CD4-positive, alpha-beta T cell treated with Interleukin-2 at 100 ng/mL for 4 hours (primary cell): ENCODE measurements around the gene IFIT2.
"Not testable (repeated sequence)": the region's sequence is repeated elsewhere in the genome, so short reads cannot be mapped to it uniquely, and the experiment has no call there.

Source experiments
- DNase-seq: peaks from one replicate; pipeline ENCODE4 v3.0.0-alpha.2; 2020; ENCODE audit warnings: low spot score

The IFIT2 gene, protein sequence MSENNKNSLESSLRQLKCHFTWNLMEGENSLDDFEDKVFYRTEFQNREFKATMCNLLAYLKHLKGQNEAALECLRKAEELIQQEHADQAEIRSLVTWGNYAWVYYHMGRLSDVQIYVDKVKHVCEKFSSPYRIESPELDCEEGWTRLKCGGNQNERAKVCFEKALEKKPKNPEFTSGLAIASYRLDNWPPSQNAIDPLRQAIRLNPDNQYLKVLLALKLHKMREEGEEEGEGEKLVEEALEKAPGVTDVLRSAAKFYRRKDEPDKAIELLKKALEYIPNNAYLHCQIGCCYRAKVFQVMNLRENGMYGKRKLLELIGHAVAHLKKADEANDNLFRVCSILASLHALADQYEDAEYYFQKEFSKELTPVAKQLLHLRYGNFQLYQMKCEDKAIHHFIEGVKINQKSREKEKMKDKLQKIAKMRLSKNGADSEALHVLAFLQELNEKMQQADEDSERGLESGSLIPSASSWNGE

DNA sequence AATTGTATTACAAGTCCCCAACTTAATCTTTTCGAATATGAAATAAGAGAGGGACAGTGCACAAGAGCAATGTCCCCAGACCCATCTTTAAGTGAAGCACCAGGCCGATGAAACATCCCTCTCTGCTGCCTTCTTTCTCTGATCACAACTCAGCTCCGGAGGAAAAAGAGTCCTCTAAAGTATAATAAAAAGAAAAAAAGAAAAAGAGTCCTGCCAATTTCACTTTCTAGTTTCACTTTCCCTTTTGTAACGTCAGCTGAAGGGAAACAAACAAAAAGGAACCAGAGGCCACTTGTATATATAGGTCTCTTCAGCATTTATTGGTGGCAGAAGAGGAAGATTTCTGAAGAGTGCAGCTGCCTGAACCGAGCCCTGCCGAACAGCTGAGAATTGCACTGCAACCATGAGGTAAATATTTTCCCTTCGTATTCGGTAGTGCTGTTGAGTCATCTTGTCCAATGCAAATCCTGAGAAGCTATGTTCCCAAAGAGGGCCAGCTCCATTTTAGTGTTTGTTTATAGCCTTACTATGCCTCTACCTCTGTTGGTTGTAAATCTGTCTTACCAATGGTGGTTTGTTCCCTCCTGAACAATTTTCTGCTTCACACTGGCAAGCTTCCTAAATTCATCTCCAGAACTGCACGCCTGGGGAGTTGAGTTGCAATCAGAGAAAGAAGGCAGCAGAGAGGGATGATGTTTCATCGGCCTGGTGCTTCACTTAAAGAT, at the start of gene IFIT2:
Gene IFIT2 (plus strand): TSS at position 326 of the 725 bp plus-strand sequence. CDS start 78 bp downstream, at position 404.
- DNase-seq: peak; percentile 64

DNA sequence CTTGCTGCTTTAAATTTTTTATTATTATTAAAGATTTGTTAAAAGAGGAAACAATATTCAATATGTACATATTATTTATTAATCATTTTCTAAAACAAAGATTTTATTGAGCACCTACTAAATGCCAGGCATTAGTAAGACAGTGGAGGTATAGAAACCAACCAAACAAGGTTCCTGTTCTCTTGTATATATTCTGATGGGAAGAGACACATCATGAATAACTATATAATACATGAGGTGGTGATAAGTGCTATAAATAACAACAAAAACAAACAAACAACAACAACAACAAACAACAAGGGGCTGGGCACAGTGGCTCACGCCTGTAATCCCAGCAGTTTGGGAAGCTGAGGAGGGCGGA, 49.6 kb upstream of the IFIT2 start:
- DNase-seq: no peak

DNA sequence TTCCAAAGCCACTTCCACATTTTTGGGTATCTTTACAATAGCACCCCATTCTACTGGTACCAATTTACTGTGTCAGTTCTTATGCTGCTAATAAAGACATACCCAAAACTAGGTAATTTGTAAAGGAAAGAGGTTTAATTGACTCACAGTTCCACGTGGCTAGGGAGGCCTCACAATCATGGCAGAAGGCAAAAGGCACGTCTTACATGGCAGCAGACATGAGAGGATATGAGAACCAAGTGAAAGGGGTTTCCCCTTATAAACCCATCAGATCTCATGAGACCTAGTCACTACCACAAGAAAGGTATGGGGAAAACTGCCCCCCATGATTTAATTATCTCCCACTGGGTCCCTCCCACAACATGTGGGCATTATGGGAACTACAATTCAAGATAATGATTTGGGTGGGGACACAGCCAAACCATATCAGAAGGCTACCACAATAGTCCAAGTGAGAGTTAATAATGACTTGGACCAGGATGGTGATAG, 46.7 kb upstream of the IFIT2 start:
- DNase-seq: not testable (repeated sequence)

DNA sequence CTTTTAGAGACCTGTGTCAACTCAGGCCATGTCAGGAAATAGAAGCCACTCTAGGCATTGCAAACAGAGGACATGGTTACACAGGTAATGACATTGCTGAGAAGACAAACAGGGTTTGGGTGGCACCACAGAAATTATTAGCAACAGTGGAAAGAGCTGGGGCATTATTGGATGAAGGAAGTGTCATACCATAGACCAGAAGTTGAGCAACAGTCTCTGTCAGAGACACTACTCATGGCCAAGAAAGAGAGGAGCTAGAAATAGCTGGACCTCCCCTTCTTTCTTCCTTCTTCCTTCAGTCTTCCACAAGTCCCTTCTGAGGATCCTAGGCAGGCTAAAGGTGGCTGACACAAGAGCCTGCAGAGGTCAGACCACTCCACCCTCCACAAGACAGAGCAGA, 46.1 kb upstream of the IFIT2 start:
- DNase-seq: no peak

DNA sequence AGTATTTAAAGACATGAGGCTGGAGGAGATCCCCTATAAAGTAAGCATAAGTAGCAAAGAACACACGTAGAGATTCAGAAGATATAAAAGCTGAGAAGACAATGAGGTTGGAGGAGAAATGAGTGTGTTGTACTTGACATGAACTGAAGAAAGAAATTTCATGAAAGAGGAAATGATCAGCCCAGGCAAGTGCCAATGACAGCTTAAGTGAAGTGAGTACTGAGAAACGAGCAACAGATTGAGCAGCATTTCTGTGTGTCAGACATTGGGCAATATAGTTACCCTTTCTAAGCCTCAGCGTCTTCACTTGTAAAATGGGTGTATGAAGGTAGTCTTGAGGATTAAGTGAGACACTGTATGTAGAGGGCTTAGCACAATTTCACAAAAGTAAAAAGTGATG, 45.5 kb upstream of the IFIT2 start:
- DNase-seq: no peak

DNA sequence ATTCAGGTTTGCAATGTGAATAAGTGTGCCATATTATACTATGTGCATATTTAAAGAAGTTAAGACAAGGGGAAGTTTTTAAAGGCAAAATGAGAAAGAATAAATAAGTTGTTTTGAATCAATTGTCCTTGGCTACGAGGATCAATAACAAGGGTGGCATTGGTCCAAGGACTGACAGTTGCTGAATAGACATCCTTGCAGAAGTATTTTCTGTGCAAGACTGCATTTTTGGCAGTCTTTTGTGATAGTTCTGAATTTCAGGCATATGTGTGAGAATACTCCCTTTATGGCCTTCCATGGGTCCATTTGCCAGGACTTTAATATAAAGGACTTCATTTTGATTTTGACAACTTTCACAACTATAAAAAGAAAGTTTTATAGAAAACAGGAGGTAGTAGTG, 44.9 kb upstream of the IFIT2 start:
- no peak for DNase-seq

DNA sequence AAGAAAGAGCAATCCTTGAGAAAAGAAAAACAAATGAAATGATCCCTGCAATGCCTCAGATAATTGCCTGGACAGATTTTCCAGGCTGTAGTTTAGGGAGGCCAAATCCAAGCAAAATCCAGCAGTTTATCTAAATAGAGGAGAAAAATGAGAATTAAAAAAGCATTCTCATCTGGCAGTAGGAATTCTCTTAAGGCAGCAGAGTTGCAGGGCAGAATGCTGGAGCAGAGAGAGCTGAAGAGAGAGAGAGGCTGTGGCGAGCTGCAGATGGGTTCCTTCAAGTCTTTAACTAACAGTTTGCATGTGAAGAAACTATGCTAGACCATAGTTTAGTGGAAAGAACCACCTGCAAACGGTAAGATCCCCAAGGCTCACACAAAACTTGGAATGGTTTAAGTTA, 44.3 kb upstream of the IFIT2 start:
- DNase-seq: no peak

DNA sequence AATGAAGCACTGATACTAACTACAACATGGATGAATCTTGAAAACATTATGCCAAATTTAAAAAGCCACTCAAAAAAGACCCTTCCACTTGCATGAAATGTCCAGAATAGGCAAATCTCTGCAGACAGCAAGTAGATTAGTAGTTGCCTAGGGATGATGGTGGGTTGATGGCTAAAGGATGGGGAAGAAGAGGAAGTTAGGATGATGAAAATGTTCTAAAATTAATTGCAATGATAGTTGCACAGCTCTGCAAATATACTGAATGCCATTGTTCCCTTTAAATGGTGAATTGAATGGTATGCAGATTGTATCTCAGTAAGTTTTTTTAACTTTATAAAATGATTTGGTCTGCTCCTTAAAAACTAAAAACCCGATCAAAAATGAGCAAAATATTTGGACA, 43.0 kb upstream of the IFIT2 start:
- no peak for DNase-seq

DNA sequence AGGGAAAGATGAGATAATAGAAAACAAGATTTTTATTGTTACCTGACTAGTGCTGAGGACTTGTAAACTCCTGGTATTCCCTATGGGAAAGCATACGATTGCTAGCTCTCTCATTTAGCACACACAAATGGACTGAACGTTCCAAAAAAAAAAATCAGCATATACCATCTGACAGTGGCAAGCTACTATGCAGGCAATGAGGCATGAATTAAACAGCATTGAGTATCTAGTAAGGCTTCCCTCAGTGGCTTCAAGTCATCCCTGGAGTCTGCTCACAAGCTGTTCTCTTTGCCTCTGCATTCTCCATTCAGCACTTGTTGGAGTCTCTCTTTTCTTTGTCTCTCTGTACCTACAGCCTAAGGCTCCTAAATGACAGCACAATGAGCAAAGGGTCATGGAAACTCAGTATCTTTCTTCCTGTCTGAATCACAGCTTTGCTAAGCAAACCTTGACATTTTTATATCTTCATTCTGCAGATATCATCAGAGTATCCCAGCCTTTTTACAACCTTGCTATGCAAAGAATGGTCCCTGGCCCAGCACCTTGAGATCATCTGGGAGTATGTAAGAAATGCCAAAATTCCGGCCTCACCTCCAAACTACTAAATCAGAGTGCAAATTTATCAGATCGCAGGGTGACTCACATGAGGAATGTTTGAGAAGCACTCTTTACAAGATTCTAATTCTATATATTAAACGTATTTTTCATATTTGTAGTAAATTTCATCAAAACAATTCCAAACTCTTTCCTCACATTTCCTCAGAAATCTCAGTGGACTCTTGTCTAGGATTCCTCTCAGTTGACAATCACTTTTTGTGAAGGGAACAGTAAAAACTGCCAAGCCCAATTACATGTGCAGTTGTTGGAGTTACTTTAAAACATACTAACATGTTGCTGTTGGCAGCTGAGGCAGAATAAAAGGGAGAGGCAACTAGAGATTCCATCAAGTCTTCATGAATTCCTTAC, 39.5 kb upstream of the IFIT2 start:
- no peak for DNase-seq

DNA sequence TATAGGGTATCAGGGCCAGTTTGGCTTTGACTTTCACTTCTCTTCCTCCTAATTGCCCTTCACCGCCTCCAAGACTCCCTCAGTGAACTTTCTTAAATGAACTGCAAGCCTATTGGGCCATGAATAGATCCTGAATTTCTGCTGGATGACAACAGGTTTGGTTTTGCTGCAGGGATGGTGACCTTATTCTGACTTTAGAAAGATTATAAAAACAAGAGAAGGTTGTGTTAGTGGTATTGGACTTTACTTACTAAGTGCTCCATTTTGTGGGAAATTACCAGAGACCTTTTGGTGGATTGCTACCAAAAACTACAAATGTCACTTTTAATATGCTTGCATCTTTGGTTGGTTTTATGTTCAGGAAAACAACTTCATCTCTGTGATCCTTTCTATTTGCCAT, 38.8 kb upstream of the IFIT2 start:
- DNase-seq: no peak

DNA sequence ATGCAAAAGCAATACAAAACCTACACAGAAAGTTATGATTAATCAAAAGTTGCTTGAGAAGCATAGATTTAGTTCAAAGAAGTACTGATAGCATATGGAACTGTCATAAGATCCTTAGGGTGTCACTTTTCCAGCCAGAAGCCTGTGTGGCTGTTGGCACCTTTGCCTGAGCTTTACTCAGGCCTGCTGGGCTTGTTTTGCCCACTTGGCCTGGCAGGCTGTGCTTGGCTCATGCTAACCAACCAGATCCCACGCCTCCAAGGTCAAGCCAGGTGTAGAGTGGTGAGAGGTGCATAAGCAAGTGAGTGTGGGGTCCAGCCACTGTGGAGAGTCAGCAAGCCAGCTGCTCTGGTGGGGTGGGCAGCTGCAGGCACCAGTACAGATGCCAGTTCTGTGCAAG, 38.3 kb upstream of the IFIT2 start:
- no peak for DNase-seq

DNA sequence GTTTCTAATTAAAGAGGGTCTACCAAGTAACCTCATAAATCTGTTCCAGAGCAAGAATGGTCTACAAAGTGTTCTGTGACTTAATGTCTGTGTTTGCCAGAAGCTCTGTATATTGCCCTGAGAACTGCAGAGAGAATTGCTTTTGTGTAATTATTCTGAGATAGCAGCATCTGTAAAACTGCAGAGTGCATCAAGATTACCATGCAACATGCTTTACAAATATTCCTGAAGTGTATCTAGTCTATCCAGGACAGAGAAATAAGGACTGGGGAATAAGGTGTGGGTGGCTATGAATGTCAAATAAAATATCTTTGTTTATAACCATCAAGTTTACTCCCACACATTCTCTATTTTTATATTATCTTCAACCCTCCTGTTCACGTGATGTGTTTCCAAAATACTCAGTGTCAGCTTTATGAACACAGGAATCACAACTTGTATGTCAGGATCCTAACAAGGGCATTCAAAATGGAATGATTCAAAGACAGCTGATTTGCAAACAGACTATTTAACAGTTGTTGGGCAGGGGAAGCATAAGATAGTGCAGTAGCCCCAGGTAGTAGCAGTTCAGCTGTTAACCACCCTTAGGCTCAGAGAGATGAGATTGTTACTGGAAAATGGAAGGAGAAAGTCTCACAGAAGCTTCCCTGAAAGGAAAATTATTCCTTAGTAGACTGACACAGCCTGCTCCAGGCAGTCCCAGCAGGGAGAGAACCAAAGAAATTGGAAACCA, 35.0 kb upstream of the IFIT2 start:
- DNase-seq: no peak

DNA sequence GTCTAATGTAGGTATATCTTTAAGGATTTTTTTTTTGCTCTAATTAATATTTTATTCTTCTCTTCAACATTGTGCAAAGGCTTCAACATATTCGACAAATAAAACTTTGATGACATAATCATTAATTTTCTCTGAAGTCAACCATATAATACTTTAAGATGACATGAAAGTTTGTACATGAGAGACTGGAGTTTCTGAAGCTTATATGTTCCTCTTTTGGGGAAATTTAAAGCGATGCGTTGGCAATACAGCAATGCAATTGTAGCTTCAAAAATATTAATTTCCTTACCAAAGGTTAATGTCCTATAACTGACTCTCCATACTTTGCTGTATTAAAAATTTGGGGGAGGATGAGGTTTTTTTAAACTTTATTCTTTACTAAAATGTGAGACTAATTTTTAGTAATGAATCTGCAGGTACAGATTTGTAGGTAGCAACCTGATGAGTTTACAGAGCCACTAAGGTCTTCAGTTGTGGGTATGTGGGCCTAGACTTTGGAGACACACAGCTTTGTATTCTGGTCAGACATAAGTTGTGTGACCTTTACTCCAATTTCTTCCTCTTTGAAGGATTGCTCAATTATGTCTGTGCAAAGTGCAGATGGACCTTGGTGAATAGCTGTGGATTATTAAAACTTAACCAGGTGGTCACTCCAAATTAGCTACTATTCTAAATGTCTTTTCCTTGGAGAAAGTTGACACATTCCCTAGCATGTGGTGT, 32.3 kb upstream of the IFIT2 start:
- no peak for DNase-seq

DNA sequence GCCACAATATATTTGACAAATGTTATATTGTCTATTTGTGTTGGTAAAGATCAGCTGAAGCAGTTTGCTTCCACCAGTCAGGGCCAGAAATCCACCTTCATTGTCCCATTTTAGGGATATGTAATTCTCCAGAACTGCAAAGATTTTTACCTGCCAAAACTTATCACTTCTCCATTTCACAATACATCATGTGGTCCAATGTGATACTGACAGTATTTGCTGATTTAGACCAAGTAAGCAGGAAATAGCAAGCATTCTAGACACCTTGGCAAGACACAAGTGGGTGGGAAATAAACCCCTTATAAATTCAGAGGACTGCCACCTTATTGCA, 31.7 kb upstream of the IFIT2 start:
- DNase-seq: no peak

DNA sequence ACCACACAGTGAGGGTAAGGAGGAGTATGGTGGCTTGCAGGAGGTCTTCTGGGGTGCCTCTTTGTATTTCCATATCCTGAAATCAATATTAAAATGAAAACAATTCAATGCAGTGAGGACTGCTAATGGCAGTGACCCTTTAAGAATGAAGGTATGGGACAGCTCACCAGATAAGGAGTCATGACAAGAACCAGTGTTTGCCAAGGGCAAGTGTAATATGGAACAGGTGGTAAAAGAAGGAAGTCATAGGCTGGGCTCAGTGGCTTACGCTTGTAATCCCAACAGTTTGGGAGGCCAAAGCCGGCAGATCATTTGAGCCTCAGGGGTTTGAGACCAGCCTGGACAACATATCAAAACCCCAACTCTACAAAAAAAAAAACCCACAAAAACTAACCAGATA, 30.3 kb upstream of the IFIT2 start:
- DNase-seq: no peak

DNA sequence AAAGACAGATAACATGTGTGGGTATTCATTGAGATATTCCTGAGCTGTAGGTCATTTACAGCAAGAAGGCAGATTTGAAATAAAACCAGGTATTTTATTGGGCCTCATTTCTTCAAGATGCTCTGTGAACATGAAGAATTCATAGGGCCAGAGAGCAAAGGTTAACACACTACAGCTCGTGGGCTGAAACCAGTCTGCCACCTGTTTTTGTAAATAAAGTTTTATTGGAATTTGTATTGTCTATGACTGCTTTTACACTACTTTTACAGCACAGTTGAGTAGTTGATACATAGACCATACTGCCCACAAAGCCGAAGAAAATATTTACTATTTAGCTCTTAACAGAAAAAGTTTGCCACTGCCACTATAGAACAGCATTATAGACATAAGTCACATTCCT, 28.2 kb upstream of the IFIT2 start:
- DNase-seq: no peak

DNA sequence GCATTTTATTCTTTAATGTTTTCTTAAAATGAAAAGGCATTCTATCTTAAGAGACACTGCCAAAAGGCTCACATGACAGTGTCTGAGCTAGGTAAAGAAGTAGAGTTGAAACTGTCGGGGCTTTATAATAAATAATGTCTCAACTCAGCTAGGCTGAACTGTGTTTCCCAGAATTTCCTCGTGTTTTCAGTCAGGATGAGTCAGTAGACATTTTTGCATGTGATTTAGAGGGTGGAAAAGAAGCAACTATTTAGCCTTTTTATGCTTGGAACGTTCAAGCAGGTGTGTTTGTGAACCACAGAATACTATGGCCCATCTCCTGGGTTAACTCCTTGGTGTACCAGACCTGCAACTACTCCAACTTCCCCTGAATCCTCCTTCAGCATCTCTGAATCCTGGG, 26.9 kb upstream of the IFIT2 start:
- no peak for DNase-seq

DNA sequence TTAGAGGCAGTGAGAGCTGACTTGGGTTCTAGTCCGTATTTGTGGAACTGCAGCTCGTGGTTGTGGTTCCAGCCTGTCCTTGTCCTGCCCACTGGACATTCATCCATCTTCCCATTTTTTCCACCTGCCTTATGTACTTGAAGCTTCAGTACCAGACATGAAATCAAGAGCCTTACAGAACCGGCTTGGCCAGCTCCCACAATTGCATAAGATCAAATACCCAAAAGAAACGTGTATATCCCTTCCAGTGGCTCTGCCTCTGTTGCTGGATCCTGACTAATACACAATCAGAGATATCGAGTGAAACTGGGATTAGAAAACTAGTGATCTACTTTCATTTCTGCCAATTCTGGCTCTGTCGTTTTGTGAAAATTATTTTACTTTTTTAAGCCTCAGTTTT, 26.5 kb upstream of the IFIT2 start:
- no peak for DNase-seq

DNA sequence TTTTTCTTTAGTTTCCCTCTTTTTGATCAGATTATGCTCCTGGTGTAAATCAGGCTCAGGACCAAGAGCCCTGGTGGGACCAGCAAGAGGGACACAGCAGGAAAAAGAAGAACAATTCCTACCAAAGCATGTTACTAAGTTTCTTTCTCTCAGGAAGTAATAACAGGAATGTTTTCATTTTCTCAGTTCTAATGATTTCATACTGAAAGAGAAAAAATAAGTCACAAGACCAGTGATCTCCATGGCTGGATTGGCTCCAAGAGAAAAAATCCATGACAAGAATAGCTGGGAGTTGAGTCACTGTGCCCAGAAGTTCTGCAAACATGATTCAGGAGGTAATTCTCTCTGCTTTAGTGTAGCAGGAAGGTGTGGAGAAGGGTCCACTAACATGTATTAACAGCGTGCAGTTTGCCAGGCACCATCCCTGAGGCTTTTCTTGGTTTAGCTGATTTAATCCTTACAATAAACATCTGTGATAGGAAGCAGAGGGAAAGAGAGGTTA, 23.8 kb upstream of the IFIT2 start:
- DNase-seq: no peak

DNA sequence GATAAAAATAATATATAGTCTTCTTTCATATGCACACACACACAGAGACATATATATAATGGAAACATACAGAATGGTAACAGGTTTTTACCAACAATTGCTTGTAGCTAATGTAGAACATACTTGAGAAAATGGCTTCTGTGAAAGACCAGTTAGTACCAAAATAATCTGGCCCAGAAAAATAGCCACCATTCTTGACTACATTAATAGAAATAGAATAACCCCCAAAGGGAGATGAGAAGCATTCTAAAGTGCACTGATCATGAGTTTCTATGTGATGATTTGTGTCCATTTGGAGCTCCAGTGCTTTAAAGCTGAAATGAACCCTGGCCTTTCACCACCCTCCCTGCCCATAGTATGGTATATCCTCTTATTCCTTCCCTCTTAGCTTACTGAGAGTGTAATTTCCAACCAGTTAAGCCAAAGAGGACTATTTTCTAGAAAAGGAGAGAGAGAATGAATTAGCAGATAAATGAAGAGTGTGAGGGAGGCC, 22.9 kb upstream of the IFIT2 start:
- no peak for DNase-seq

DNA sequence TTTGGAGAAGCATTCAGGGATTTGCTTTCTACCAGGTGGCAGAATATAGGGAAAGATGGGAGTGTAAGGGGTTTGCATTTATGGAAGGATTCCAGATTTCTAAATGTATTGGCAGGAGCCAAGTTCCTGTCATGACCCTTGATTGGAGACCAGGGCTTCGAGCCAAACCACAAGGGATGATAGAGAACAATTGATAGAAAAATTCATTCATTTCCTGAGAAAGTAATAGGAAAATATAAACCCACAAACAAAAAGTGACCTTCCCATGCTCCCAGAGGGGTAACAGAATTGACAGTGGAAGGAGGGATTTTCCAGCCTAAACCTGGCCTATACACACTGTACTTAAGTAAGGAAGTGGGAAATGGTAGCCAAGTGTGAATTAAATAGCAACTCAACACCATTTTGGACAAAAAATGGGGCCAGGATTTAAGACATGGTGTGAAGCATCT, 22.4 kb upstream of the IFIT2 start:
- no peak for DNase-seq
